Skin epidermis (tissue), 12 donors: ENCODE measurements around the gene PTGES3L.
"Not testable (repeated sequence)": the region's sequence is repeated elsewhere in the genome, so short reads cannot be mapped to it uniquely, and the experiment has no call there.

Source experiments
- H3K27ac ChIP-seq, 21 experiments: fragments of 200-600 bp; sonication (generic) in 11 of 21; one replicate each; pipeline ENCODE4 v1.5.0; 2020; ENCODE audit warnings: mild to moderate bottlenecking in 3 of 21, inconsistent platforms in 2 of 21, moderate library complexity in 2 of 21
- H3K4me3 ChIP-seq, 7 experiments: fragments of 200-600 bp; sonication (generic) in 2 of 7; one replicate each; pipeline ENCODE4 v1.5.0; 2020; ENCODE audit warnings: inconsistent platforms in 2 of 7, mild to moderate bottlenecking in 2 of 7, moderate library complexity in 1 of 7

PTGES3L gene

GRCh38 chr17:42989726-42990652 lies 10.1 kb upstream of the PTGES3L start:
- Histone ChIP-seq H3K27ac (no peak overlapping the region), H3K4me3 (no peak overlapping the region)

- Histone ChIP-seq H3K27ac (no peak overlapping the region), H3K4me3 (no peak overlapping the region)
These were observed 9.3 kb upstream of the PTGES3L start for GRCh38 chr17:42989141-42989540.

GRCh38 chr17:42985225-42985624 lies 5.3 kb upstream of the PTGES3L start:
- H3K4me3 ChIP-seq = no peak overlapping the region
- H3K27ac ChIP-seq = peak overlapping the region in 10 of 21 experiments; percentile 5 to 66 (median 42)

- Histone ChIP-seq H3K27ac (peak overlapping the region in 2 of 21 experiments; percentile 17 to 87), H3K4me3 (no peak overlapping the region)
These were observed 2.4 kb upstream of the PTGES3L start for GRCh38 chr17:42982266-42982665.

- H3K27ac ChIP-seq = peak overlapping the region; percentile 5 to 90 (median 83)
These were observed 1.0 kb upstream of the PTGES3L start for GRCh38 chr17:42980766-42981397.

GRCh38 chr17:42980274-42980765 lies 440 bp upstream of the PTGES3L start, which contains the start of gene RUNDC1:
Gene RUNDC1, plus strand, starts transcription at chr17:42980565. Its CDS starts 12 bp downstream, at chr17:42980577.
- Histone ChIP-seq H3K27ac (peak within 1 kb of the TSS; percentile 5 to 90 (median 83)), H3K4me3 (peak within 1 kb of the TSS; percentile 45 to 99 (median 84))

More at GRCh38 chr17:42980766-42981397, 1.0 kb upstream of the PTGES3L start:
- peak overlapping the region; percentile 45 to 99 (median 84) for H3K4me3 ChIP-seq

GRCh38 chr17:42975701-42976100 lies 4.2 kb downstream of the PTGES3L start:
- H3K27ac ChIP-seq, H3K4me3 ChIP-seq: not testable (repeated sequence)

- Histone ChIP-seq H3K27ac (no peak overlapping the region), H3K4me3 (no peak overlapping the region)
These were observed 4.6 kb downstream of the PTGES3L start for GRCh38 chr17:42975265-42975664.

- H3K27ac ChIP-seq, H3K4me3 ChIP-seq: not testable (repeated sequence)
These were observed 6.6 kb downstream of the PTGES3L start for GRCh38 chr17:42973323-42973722.

- H3K27ac ChIP-seq = no peak overlapping the region
- H3K4me3 ChIP-seq = no peak overlapping the region
These were observed 8.3 kb downstream of the PTGES3L start for GRCh38 chr17:42971589-42971988.

- no peak overlapping the region for H3K4me3 ChIP-seq
- no peak overlapping the region for H3K27ac ChIP-seq
These were observed 10.8 kb downstream of the PTGES3L start for GRCh38 chr17:42969001-42969581.

- Histone ChIP-seq H3K27ac (no peak overlapping the region), H3K4me3 (no peak overlapping the region)
These were observed 12.0 kb downstream of the PTGES3L start for GRCh38 chr17:42967925-42968324.

- H3K27ac ChIP-seq = peak within 1 kb of the TSS; percentile 8 to 92 (median 83)
- peak within 1 kb of the TSS; percentile 51 to 71 (median 65) for H3K4me3 ChIP-seq
These were observed 15.5 kb downstream of the PTGES3L start, which contains the start of gene AARSD1 for GRCh38 chr17:42964161-42964932. Gene AARSD1, minus strand, starts transcription at chr17:42964454. Its CDS starts 14 bp downstream, at chr17:42964440.

- Histone ChIP-seq H3K27ac (no peak overlapping the region), H3K4me3 (no peak overlapping the region)
These were observed 26.2 kb downstream of the PTGES3L start for GRCh38 chr17:42953669-42954068.

GRCh38 chr17:42950044-42950783 lies 29.7 kb downstream of the PTGES3L start:
- Histone ChIP-seq H3K27ac (no peak overlapping the region), H3K4me3 (no peak overlapping the region)

- Histone ChIP-seq H3K27ac (no peak overlapping the region), H3K4me3 (no peak overlapping the region)
These were observed 33.1 kb downstream of the PTGES3L start for GRCh38 chr17:42946812-42947211.

GRCh38 chr17:42944211-42944610 lies 35.7 kb downstream of the PTGES3L start:
- H3K27ac ChIP-seq = no peak overlapping the region
- no peak overlapping the region for H3K4me3 ChIP-seq

- H3K4me3 ChIP-seq = no peak overlapping the region
- H3K27ac ChIP-seq = no peak overlapping the region
These were observed 41.9 kb downstream of the PTGES3L start for GRCh38 chr17:42937712-42938596.
